GM12801 (cell line): ENCODE measurements around the gene EXOSC10.

Source experiments
- CTCF ChIP-seq: IDR thresholded peaks from one replicate; pipeline ENCODE4 v1.5.1; 2011; ENCODE audit warnings: control low read depth; ENCODE audit not compliant: insufficient read length; ENCODE audit errors: extremely low read depth

EXOSC10 gene

GRCh38 chr1:11107599-11107998, 7.9 kb upstream of the EXOSC10 start:
- TF ChIP-seq CTCF, result no peak

GRCh38 chr1:11105586-11105985, 5.9 kb upstream of the EXOSC10 start:
- no peak for TF ChIP-seq CTCF

- TF ChIP-seq CTCF, result no peak
Observed at GRCh38 chr1:11101347-11101746, 1.7 kb upstream of the EXOSC10 start.

- TF ChIP-seq CTCF, result no peak
Observed at GRCh38 chr1:11100149-11100493, 452 bp upstream of the EXOSC10 start.

- TF ChIP-seq CTCF, result no peak
Observed at GRCh38 chr1:11098931-11099309, 749 bp downstream of the EXOSC10 start.

GRCh38 chr1:11080931-11081330, 18.7 kb downstream of the EXOSC10 start:
- TF ChIP-seq CTCF, result no peak

GRCh38 chr1:11078631-11079030, 21.0 kb downstream of the EXOSC10 start:
- TF ChIP-seq CTCF, result no peak
